HG03159 (cell line): Measurements from ENCODE around the gene MTUS2.
A peak's percentile ranks its signal among the peaks of the same experiment; 100 is the strongest.

ENCODE experiments used
- ATAC-seq: cut with Tn5 transposase; IDR thresholded peaks from one replicate; pipeline ENCODE4 v1.9.1; 2021; ENCODE audit warnings: mild to moderate bottlenecking, moderate library complexity; ENCODE audit not compliant: unreplicated experiment

MTUS2 gene

GRCh38 chr13:29436721-29437280 lies 616.7 kb downstream of the MTUS2 start:
- no peak for ATAC-seq

- no peak for ATAC-seq
These were observed 618.6 kb downstream of the MTUS2 start for GRCh38 chr13:29438769-29439168.

GRCh38 chr13:29439601-29440388 lies 619.7 kb downstream of the MTUS2 start:
- no peak for ATAC-seq

GRCh38 chr13:29441306-29441705 lies 621.2 kb downstream of the MTUS2 start:
- no peak for ATAC-seq

- ATAC-seq: no peak
These were observed 625.9 kb downstream of the MTUS2 start for GRCh38 chr13:29446016-29446415.

- ATAC-seq: no peak
These were observed 628.0 kb downstream of the MTUS2 start for GRCh38 chr13:29448174-29448573.

GRCh38 chr13:29449726-29450125 lies 629.6 kb downstream of the MTUS2 start:
- no peak for ATAC-seq

GRCh38 chr13:29451976-29452375 lies 631.8 kb downstream of the MTUS2 start:
- no peak for ATAC-seq

- no peak for ATAC-seq
These were observed 632.9 kb downstream of the MTUS2 start for GRCh38 chr13:29452773-29453616.

- no peak for ATAC-seq
These were observed 633.5 kb downstream of the MTUS2 start for GRCh38 chr13:29453617-29454011.

- ATAC-seq: peak; percentile 70
These were observed 634.9 kb downstream of the MTUS2 start for GRCh38 chr13:29454931-29455481.

- no peak for ATAC-seq
These were observed 636.3 kb downstream of the MTUS2 start for GRCh38 chr13:29456419-29456818.

GRCh38 chr13:29457299-29457698 lies 637.2 kb downstream of the MTUS2 start:
- ATAC-seq: no peak

- ATAC-seq: no peak
These were observed 638.3 kb downstream of the MTUS2 start for GRCh38 chr13:29458419-29458818.

- ATAC-seq: no peak
These were observed 639.7 kb downstream of the MTUS2 start for GRCh38 chr13:29459813-29460355.

- ATAC-seq: no peak
These were observed 644.1 kb downstream of the MTUS2 start for GRCh38 chr13:29464105-29464679.

GRCh38 chr13:29465741-29466293 lies 645.7 kb downstream of the MTUS2 start:
- no peak for ATAC-seq

GRCh38 chr13:29471551-29471950 lies 651.4 kb downstream of the MTUS2 start:
- no peak for ATAC-seq

GRCh38 chr13:29472332-29472961 lies 652.3 kb downstream of the MTUS2 start:
- ATAC-seq: no peak

GRCh38 chr13:29473166-29473565 lies 653.0 kb downstream of the MTUS2 start:
- no peak for ATAC-seq
